Measurements from ENCODE around the gene KCNJ9.

DNA sequence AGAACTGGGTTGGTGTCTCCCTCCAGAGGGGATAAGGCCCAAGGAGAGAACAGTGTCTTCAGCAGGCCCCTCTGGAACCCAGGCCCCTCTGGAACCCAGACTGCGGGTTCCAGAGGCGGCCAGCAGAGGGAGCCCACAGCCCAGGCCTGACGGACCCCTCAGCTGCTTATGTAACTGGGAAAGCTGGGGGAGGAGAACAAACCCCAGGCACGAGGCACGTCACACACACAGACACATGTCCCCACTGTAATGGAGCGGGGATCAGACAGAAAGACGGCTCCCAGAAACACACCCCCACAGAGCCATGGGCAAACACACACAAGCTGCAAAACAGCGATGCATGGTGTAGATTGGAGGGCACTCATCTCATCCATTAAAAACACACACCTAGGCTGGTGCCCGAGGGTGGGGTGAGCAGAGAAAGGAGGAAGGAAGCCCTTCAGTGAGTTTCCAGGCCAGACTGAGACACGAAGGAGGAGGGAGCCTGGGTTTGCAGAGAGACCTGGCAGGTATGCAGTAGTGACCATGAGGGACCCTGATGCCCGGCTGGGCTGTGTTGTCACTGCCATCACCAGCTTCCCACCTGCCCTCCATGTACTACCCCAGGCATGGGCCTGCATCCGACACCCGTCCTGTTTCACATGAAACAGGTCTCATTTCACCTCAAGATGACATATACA, 19.8 kb downstream of the KCNJ9 start:
- TF ChIP-seq CTCF (IDR thresholded peaks at IDR 0.05) (peak; percentile 86 to 99 (median 89)), POLR2A (IDR thresholded peaks at IDR 0.05) (peak in 2 of 3 donors; percentile 17 to 22)
